GM19395 (cell line): ENCODE data around the gene FYCO1.

Source experiments
- ATAC-seq: cut with Tn5 transposase; IDR thresholded peaks from one replicate; pipeline ENCODE4 v1.9.1; 2021; ENCODE audit warnings: mild to moderate bottlenecking, moderate library complexity; ENCODE audit not compliant: unreplicated experiment

Gene FYCO1

GRCh38 chr3:45890405-45890804 lies 105.2 kb downstream of the FYCO1 start:
- no peak for ATAC-seq

GRCh38 chr3:45889337-45889736 lies 106.3 kb downstream of the FYCO1 start:
- ATAC-seq: no peak

- ATAC-seq: no peak
These were observed 107.7 kb downstream of the FYCO1 start for GRCh38 chr3:45887759-45888511.

GRCh38 chr3:45887285-45887684 lies 108.3 kb downstream of the FYCO1 start:
- ATAC-seq: no peak

- no peak for ATAC-seq
These were observed 109.5 kb downstream of the FYCO1 start, which contains the start of gene CCR9 for GRCh38 chr3:45885979-45886705. TSS of gene CCR9 (plus strand) at chr3:45886543. CDS start at chr3:45894934, 8,391 bp downstream.

- no peak for ATAC-seq
These were observed 111.0 kb downstream of the FYCO1 start for GRCh38 chr3:45884368-45885201.

GRCh38 chr3:45881078-45882022 lies 114.3 kb downstream of the FYCO1 start:
- no peak for ATAC-seq

GRCh38 chr3:45880725-45881077 lies 114.9 kb downstream of the FYCO1 start:
- no peak for ATAC-seq

GRCh38 chr3:45878124-45878523 lies 117.5 kb downstream of the FYCO1 start:
- no peak for ATAC-seq

GRCh38 chr3:45874677-45875346 lies 120.8 kb downstream of the FYCO1 start:
- no peak for ATAC-seq

- no peak for ATAC-seq
These were observed 122.0 kb downstream of the FYCO1 start for GRCh38 chr3:45873638-45874037.

- ATAC-seq: no peak
These were observed 122.6 kb downstream of the FYCO1 start for GRCh38 chr3:45873036-45873435.

GRCh38 chr3:45872569-45872968 lies 123.1 kb downstream of the FYCO1 start:
- no peak for ATAC-seq

GRCh38 chr3:45871780-45872179 lies 123.8 kb downstream of the FYCO1 start:
- no peak for ATAC-seq

- ATAC-seq: no peak
These were observed 125.5 kb downstream of the FYCO1 start for GRCh38 chr3:45870099-45870498.

GRCh38 chr3:45869638-45870037 lies 126.0 kb downstream of the FYCO1 start:
- ATAC-seq: no peak

GRCh38 chr3:45868650-45869049 lies 127.0 kb downstream of the FYCO1 start:
- no peak for ATAC-seq

GRCh38 chr3:45868213-45868612 lies 127.4 kb downstream of the FYCO1 start:
- ATAC-seq: no peak
